Fibroblast of lung (primary cell): Measurements from ENCODE around the gene ANXA10. TPM values are rescaled to one million over a fixed set of nuclear protein-coding genes. Genes with fewer than 3 reads are reported as not detected.

ENCODE experiments used
- DNase-seq, 2 donors: peaks; one replicate each; pipeline versions ENCODE4 v3.0.0 to v3.0.0-alpha.2; 2010; ENCODE audit warnings: low read depth in 2 of 2
- H2AFZ ChIP-seq: 2 replicates; pipeline ENCODE4 v1.5.1; 2012; ENCODE audit warnings: low read length, control low read depth, inconsistent platforms
- H3K27ac ChIP-seq: 2 replicates; pipeline ENCODE4 v1.5.1; 2011; ENCODE audit warnings: low read length, control low read depth; ENCODE audit not compliant: insufficient read depth
- H3K27me3 ChIP-seq: 2 replicates; pipeline ENCODE4 v1.5.1; 2011; ENCODE audit warnings: mild to moderate bottlenecking, low read length; ENCODE audit not compliant: control insufficient read depth, insufficient read depth
- H3K36me3 ChIP-seq: 2 replicates; pipeline ENCODE4 v1.5.1; 2011; ENCODE audit warnings: low read length; ENCODE audit not compliant: control insufficient read depth, insufficient read depth
- H3K4me1 ChIP-seq: 2 replicates; pipeline ENCODE4 v1.5.1; 2011; ENCODE audit warnings: low read length; ENCODE audit not compliant: control insufficient read depth, insufficient read depth; ENCODE audit errors: extremely low read depth
- H3K4me2 ChIP-seq: 2 replicates; pipeline ENCODE4 v1.5.1; 2011; ENCODE audit warnings: low read length, control low read depth; ENCODE audit not compliant: insufficient read depth; ENCODE audit errors: extremely low read depth
- H3K4me3 ChIP-seq, 4 experiments: fragments of 200-600 bp in 1 of 4; sonication (generic) in 1 of 4; replicated peaks in 1 of 4; 2 replicates each; pipeline ENCODE4 v1.5.1; 2011 to 2016; ENCODE audit warnings: low read length in 4 of 4, low read depth in 3 of 4, mild to moderate bottlenecking in 3 of 4, control low read depth in 2 of 4, inconsistent platforms in 1 of 4, mixed read lengths in 1 of 4; ENCODE audit not compliant: insufficient read depth in 1 of 4; ENCODE audit errors: control extremely low read depth in 1 of 4
- H3K79me2 ChIP-seq: 2 replicates; pipeline ENCODE4 v1.5.1; 2012; ENCODE audit warnings: mild to moderate bottlenecking, low read length, inconsistent platforms; ENCODE audit not compliant: control insufficient read depth, insufficient read depth
- H3K9ac ChIP-seq: 2 replicates; pipeline ENCODE4 v1.5.1; 2011; ENCODE audit warnings: mild to moderate bottlenecking, low read length, control low read depth; ENCODE audit not compliant: insufficient read depth
- H3K9me3 ChIP-seq: 2 replicates; pipeline ENCODE4 v1.5.1; 2012; ENCODE audit warnings: low read depth, low read length; ENCODE audit not compliant: control insufficient read depth, insufficient read depth
- H4K20me1 ChIP-seq: 2 replicates; pipeline ENCODE4 v1.5.1; 2011; ENCODE audit warnings: low read length; ENCODE audit not compliant: control insufficient read depth, insufficient read depth; ENCODE audit errors: extremely low read depth
- CTCF ChIP-seq, 2 donors: IDR thresholded peaks in 1 of 2; conservative IDR thresholded peaks in 1 of 2; 1 replicate in 1 of 2; 2 replicates in 1 of 2; pipeline ENCODE4 v1.5.1; 2011 to 2012; ENCODE audit warnings: low read length in 2 of 2, control low read depth in 1 of 2, inconsistent platforms in 1 of 2, low read depth in 1 of 2, mild to moderate bottlenecking in 1 of 2
- EZH2 ChIP-seq: IDR thresholded peaks from 2 replicates; pipeline ENCODE4 v1.5.1; 2012; ENCODE audit warnings: low read length, control low read depth, mild to moderate bottlenecking; ENCODE audit errors: missing control alignments
- polyA plus RNA-seq, 2 donors: library from polyadenylated mRNA; depleted of rRNA in 1 of 2; stranded (reverse) in 1 of 2; unstranded in 1 of 2; fragments of >200 nt; gene quantifications; 2 replicates each; pipeline ENCODE4 v1.2.1, GENCODE V29; 2011 to 2012; ENCODE audit warnings: missing spikeins in 1 of 2
- total RNA-seq: library from RNA; depleted of rRNA; stranded (reverse); fragments of >200 nt; gene quantifications from 2 replicates; pipeline ENCODE4 v1.2.1, GENCODE V29; 2014

Gene ANXA10
- total and polyA plus RNA-seq, 2 donors (not counting 1 experiment from before 2014, with no cell fraction given), result 0.08 to 0.17 TPM

- TF ChIP-seq CTCF (conservative IDR thresholded peaks at IDR 0.05 in 1 of 2, IDR thresholded peaks at IDR 0.05 in 1 of 2; ENCODE audit: low read depth in 1 of 2, low read length in 2 of 2), result no peak
- TF ChIP-seq EZH2, result no peak
- DNase-seq, result peak in 1 of 2 donors; percentile 26
These were observed 4.8 kb downstream of the ANXA10 start for GRCh38 chr4:168097161-168097560.

GRCh38 chr4:168098248-168098717 is 5.9 kb downstream of the ANXA10 start:
- Histone ChIP-seq H3K9me3 (no peaks in the 10 kb centered on the region), H3K9ac (no peak overlapping the region), H3K27me3 (no peaks in the 10 kb centered on the region), H3K27ac (no peak overlapping the region), H3K36me3 (no peaks in the 10 kb centered on the region), H3K79me2 (no peaks in the 10 kb centered on the region), H3K4me3 (no peak overlapping the region), H2AFZ (no peak overlapping the region), H3K4me1 (no peaks in the 10 kb centered on the region), H3K4me2 (no peak overlapping the region), H4K20me1 (no peaks in the 10 kb centered on the region)
- no peak for TF ChIP-seq CTCF (conservative IDR thresholded peaks at IDR 0.05 in 1 of 2, IDR thresholded peaks at IDR 0.05 in 1 of 2; ENCODE audit: low read depth in 1 of 2, low read length in 2 of 2)
- no peak for TF ChIP-seq EZH2
- DNase-seq, result peak; percentile 46 to 83

More at GRCh38 chr4:168097161-168097560, 4.8 kb downstream of the ANXA10 start:
- no peak overlapping the region for H3K4me2 ChIP-seq
- no peak overlapping the region for H2AFZ ChIP-seq
- H3K4me3 ChIP-seq, result no peak overlapping the region
- no peaks in the 10 kb centered on the region for H3K4me1 ChIP-seq
- H3K27ac ChIP-seq, result no peak overlapping the region
- no peaks in the 10 kb centered on the region for H3K36me3 ChIP-seq
- no peak overlapping the region for H3K9ac ChIP-seq
- no peaks in the 10 kb centered on the region for H4K20me1 ChIP-seq
- no peaks in the 10 kb centered on the region for H3K27me3 ChIP-seq
- no peaks in the 10 kb centered on the region for H3K9me3 ChIP-seq
- H3K79me2 ChIP-seq, result no peaks in the 10 kb centered on the region

GRCh38 chr4:168099195-168099594 is 6.9 kb downstream of the ANXA10 start:
- H4K20me1 ChIP-seq, result no peaks in the 10 kb centered on the region
- no peak overlapping the region for H3K27ac ChIP-seq
- H3K27me3 ChIP-seq, result no peaks in the 10 kb centered on the region
- no peak overlapping the region for H3K4me2 ChIP-seq
- no peaks in the 10 kb centered on the region for H3K36me3 ChIP-seq
- H3K4me3 ChIP-seq, result no peak overlapping the region
- no peaks in the 10 kb centered on the region for H3K4me1 ChIP-seq
- no peak for TF ChIP-seq EZH2
- TF ChIP-seq CTCF (conservative IDR thresholded peaks at IDR 0.05 in 1 of 2, IDR thresholded peaks at IDR 0.05 in 1 of 2; ENCODE audit: low read depth in 1 of 2, low read length in 2 of 2), result no peak
- H2AFZ ChIP-seq, result no peak overlapping the region
- no peak for DNase-seq
- H3K9me3 ChIP-seq, result no peaks in the 10 kb centered on the region
- H3K79me2 ChIP-seq, result no peaks in the 10 kb centered on the region
- no peak overlapping the region for H3K9ac ChIP-seq
